HG03457 (cell line): Measurements from ENCODE around the gene LIN9.

Experiments used
- ATAC-seq: cut with Tn5 transposase; IDR thresholded peaks from one replicate; pipeline ENCODE4 v1.9.1; 2021; ENCODE audit warnings: moderate number of reproducible peaks; ENCODE audit not compliant: unreplicated experiment

Gene LIN9

GRCh38 chr1:226181996-226182714 lies 126.8 kb downstream of the LIN9 start:
- no peak for ATAC-seq
